NAMALWA (cell line): ENCODE measurements around the gene HIC1.

Source experiments
- DNase-seq: peaks from one replicate; pipeline ENCODE4 v3.0.0-alpha.2; 2015; ENCODE audit warnings: low spot score

The HIC1 gene

GRCh38 chr17:2047590-2047989, 7.3 kb upstream of the HIC1 start:
- no peak for DNase-seq

DNA sequence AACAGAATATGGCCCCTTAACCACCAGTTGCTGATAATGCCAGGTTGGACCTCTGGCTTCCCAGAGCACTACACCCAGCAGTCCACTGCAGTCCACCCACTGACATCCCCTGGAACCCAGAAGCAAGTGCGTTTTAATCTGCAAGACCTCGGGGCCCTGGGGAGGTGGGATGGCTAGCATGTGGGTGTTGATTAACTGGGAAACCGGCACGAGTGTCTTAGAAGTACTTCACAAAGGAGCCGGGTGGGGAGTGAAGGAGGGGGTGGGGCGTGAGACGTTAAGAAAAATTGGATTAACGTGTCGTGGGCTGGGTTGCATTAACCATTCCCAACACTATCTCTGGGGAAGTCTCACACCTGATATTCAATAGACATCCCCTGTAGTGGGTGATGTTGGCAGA, 6.1 kb upstream of the HIC1 start:
- DNase-seq: no peak

DNA sequence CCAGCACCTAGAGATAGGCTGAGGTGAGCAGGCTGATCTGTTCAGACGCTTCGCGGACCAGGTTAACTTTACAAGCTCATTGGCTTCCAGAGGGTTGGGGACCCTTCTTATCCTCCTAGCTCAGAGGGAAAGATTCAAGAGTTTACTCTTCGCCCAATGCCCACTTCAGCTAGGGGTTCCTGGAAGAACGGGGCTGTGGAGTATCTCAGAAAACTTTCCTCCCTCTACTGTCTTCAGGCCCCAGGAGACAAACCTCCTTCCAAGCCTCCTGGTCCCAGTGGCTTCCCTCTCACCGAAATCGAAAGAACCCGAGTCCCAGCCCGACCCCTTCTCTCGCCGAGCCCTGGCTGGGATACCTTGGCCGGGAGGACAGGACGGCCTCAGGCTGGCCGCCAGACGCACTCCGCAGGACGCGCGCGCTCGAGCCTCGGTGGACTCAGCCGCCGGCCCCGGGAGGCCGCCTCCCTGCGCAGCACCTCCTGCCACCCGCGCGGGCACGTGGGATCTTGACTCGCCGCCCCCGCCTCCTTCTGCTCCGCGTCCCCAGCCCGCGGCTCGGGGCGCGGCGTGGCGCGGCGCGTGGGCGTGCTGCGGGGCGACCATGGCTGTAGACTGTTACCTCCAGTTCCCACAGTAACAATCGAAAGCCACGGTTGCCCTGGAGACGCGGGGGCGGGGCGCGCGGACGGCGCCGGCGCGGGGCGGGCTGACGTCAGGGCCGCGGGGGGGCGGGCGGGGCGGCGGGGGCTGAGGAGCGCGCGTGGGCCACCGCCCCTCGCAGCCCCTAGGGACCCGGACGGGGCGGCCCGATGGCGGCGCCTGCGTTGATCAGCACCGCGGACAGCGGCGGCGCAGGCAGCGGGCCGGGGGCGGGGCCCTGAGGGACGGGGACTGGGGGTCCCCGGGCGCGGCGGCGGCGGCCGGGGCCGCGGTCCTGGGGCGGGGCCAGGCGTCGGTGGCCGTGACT, 5.3 kb upstream of the HIC1 start:
- DNase-seq: peak; percentile 67

DNA sequence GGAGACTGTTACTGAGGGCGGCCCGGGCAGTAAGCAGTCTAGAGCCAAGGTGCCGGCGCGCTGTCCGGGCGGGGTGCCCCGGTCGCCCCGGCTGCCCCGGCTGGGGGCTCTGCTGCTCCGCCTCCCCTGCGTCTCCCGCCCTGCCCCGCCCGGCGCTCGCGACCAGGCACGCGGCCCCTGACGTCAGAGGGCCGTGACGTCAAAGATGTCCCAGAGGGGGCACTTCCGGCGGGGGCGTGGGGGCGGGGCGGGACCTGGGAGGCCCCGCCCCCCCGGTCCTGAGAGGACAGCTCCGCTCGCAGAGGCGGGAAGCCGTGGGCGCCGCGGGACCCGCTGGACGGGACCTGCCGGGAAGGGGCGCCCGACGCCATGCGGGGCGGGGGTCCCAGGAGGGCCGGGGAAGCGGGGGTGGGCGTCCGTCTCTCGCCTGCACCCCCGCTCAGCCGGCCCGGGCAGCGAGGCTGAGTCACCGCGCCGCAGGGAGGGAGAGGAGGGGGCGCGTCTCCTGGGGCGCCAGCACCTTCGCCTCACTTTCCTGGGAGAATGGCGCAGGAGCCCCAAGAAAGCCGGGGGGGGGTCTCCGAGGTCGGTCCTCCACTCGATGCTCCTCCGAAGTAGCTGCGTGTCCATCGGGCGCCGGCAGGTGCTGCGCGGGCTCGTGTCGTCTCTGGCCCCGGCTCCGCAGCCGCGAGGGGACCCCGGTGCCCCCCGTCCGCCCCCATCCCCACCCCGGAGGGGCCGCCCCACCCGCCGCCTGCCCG, 4.4 kb upstream of the HIC1 start:
- peak; percentile 40 for DNase-seq

GRCh38 chr17:2051061-2051932, 3.6 kb upstream of the HIC1 start:
- DNase-seq: no peak

DNA sequence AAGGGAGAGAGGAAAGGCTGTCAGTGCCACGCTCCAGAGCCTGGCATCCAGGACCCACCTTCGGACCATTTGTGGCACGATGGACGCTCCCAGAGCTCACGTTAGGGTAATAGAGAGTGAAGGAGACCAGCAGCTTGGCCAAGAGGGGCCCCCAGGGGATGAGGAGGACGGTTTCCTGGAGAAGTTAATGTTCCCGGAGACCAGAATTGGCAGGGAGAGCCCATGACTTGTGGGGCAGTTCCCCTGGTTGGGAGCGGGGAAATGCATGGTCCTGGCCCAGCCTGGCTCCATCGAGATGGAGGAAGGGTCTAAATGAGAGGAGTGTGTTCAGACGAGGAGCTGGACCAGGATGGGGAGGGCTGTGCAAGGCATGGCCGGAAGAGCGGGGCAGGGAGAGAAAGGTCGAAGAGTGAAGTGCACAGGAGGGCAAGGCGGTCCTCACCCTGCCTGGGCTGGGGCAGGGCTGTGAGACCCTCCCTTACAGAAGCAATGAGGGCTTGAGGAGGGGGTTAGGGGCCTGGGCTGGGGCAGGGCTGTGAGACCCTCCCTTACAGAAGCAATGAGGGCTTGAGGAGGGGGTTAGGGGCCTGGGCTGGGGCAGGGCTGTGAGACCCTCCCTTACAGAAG, 2.9 kb upstream of the HIC1 start:
- DNase-seq: no peak

- DNase-seq: no peak
Measured at GRCh38 chr17:2053380-2054261, 1.3 kb upstream of the HIC1 start.

- DNase-seq: no peak
Measured at GRCh38 chr17:2054262-2054511, 716 bp upstream of the HIC1 start.

- DNase-seq: no peak
Measured at GRCh38 chr17:2055292-2056205, 646 bp downstream of the HIC1 start.

- DNase-seq: no peak
Measured at GRCh38 chr17:2056206-2057174, 1.6 kb downstream of the HIC1 start.

- DNase-seq: no peak
Measured at GRCh38 chr17:2057175-2057759, 2.4 kb downstream of the HIC1 start.

GRCh38 chr17:2057760-2058585, 3.1 kb downstream of the HIC1 start:
- no peak for DNase-seq

DNA sequence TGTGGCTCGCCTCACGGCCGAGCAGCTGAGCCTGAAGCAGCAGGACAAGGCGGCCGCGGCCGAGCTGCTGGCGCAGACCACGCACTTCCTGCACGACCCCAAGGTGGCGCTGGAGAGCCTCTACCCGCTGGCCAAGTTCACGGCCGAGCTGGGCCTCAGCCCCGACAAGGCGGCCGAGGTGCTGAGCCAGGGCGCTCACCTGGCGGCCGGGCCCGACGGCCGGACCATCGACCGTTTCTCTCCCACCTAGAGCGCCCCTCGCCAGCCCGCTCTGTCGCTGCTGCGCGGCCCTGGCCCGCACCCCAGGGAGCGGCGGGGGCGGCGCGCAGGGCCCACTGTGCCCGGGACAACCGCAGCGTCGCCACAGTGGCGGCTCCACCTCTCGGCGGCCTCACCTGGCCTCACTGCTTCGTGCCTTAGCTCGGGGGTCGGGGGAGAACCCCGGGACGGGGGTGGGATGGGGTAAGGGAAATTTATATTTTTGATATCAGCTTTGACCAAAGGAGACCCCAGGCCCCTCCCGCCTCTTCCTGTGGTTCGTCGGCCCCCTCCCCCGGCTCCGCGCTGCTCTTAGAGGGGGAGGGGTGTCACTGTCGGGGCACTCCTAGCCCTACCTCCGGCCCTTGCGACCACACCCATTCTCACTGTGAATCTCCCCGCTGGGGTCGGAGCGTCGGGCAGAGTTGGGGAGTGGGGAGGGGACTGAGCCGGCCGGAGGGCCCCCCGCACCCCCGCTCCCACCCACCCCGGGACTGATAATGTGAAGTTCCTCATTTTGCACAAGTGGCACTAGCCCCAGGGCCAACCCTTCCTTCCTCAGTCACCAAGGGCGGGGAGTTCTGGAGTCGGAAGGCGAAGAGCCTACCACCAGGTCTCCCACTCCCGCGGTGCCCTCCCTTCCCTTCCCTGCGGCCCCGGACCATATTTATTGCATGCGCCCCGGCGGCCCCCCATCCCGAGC, 4.0 kb downstream of the HIC1 start:
- DNase-seq: peak; percentile 45

GRCh38 chr17:2059547-2060384, 4.9 kb downstream of the HIC1 start:
- no peak for DNase-seq

- no peak for DNase-seq
Measured at GRCh38 chr17:2060385-2060658, 5.4 kb downstream of the HIC1 start.
